ENCODE measurements around the gene SLC8A2. TPM values are rescaled to one million over a fixed set of nuclear protein-coding genes. Genes with fewer than 3 reads are reported as not detected.

Gene SLC8A2
- polyA plus RNA-seq, 5 donors = 0.07 to 0.19 (median 0.15) TPM; not detected in 1

- DNase-seq = no peak
These were observed 89.9 kb downstream of the SLC8A2 start for GRCh38 chr19:47381653-47382279.

GRCh38 chr19:47381121-47381520 is 90.6 kb downstream of the SLC8A2 start:
- no peak for DNase-seq

- no peak for DNase-seq
These were observed 91.1 kb downstream of the SLC8A2 start for GRCh38 chr19:47380559-47380958.

GRCh38 chr19:47379381-47379938 is 92.2 kb downstream of the SLC8A2 start:
- no peak for DNase-seq

- no peak for DNase-seq
These were observed 93.4 kb downstream of the SLC8A2 start for GRCh38 chr19:47378246-47378645.

Other genes with a start within 250 kb of the SLC8A2 start
- 1 to 10 TPM in 4 of 5 donors, under 1 TPM in 1; 0.88 to 3.2 (median 2.1) TPM for gene BBC3, start 240.7 kb downstream of the SLC8A2 start, polyA plus RNA-seq (ENCODE audit: insufficient read depth in 1 of 5, insufficient read length in 5 of 5, low replicate concordance in 1 of 5)
- gene CCDC9, start 215.4 kb downstream of the SLC8A2 start, polyA plus RNA-seq (ENCODE audit: insufficient read depth in 1 of 5, insufficient read length in 5 of 5, low replicate concordance in 1 of 5) = 10 to 100 TPM; 17.4 to 32.7 (median 28.1) TPM
- gene INAFM1, start 197.0 kb downstream of the SLC8A2 start, polyA plus RNA-seq (ENCODE audit: insufficient read depth in 1 of 5, insufficient read length in 5 of 5, low replicate concordance in 1 of 5) = 10 to 100 TPM in 3 of 5 donors, 1 to 10 TPM in 2; 7.1 to 17.1 (median 11.4) TPM
- 1 to 10 TPM; 1.2 to 5.8 (median 3.1) TPM for gene C5AR1, start 162.0 kb downstream of the SLC8A2 start, polyA plus RNA-seq (ENCODE audit: insufficient read depth in 1 of 5, insufficient read length in 5 of 5, low replicate concordance in 1 of 5)
- under 1 TPM; 0.38 to 0.63 (median 0.57) TPM for gene C5AR2, start 139.7 kb downstream of the SLC8A2 start, polyA plus RNA-seq (ENCODE audit: insufficient read depth in 1 of 5, insufficient read length in 5 of 5, low replicate concordance in 1 of 5)
- 10 to 100 TPM; 10.5 to 18.9 (median 14.3) TPM for gene DHX34, start 122.6 kb downstream of the SLC8A2 start, polyA plus RNA-seq (ENCODE audit: insufficient read depth in 1 of 5, insufficient read length in 5 of 5, low replicate concordance in 1 of 5)
- gene MEIS3, start 52.4 kb downstream of the SLC8A2 start, polyA plus RNA-seq (ENCODE audit: insufficient read depth in 1 of 5, insufficient read length in 5 of 5, low replicate concordance in 1 of 5) = 10 to 100 TPM; 20.6 to 35.7 (median 27.4) TPM
- gene KPTN, start 12.3 kb upstream of the SLC8A2 start, polyA plus RNA-seq (ENCODE audit: insufficient read depth in 1 of 5, insufficient read length in 5 of 5, low replicate concordance in 1 of 5) = 10 to 100 TPM; 12.4 to 17.5 (median 13.5) TPM
- gene NAPA, start 43.2 kb upstream of the SLC8A2 start, polyA plus RNA-seq (ENCODE audit: insufficient read depth in 1 of 5, insufficient read length in 5 of 5, low replicate concordance in 1 of 5) = 100 to 1,000 TPM; 107 to 155 (median 119) TPM
- gene ZNF541, start 101.3 kb upstream of the SLC8A2 start, polyA plus RNA-seq (ENCODE audit: insufficient read depth in 1 of 5, insufficient read length in 5 of 5, low replicate concordance in 1 of 5) = under 1 TPM; 0.14 to 0.55 (median 0.23) TPM
- 10 to 100 TPM; 11.7 to 17.2 (median 15.6) TPM for gene BICRA, start 137.2 kb upstream of the SLC8A2 start, polyA plus RNA-seq (ENCODE audit: insufficient read depth in 1 of 5, insufficient read length in 5 of 5, low replicate concordance in 1 of 5)
- gene EHD2, start 241.5 kb upstream of the SLC8A2 start, polyA plus RNA-seq (ENCODE audit: insufficient read depth in 1 of 5, insufficient read length in 5 of 5, low replicate concordance in 1 of 5) = 100 to 1,000 TPM in 3 of 5 donors, 10 to 100 TPM in 2; 79.9 to 160 (median 107) TPM

Data from right lung (tissue), 5 donors.